Measurements from ENCODE around the gene ZFR2.

- TF ChIP-seq POLR2A (IDR thresholded peaks at IDR 0.05) = no peak
- TF ChIP-seq, protein P1, sequence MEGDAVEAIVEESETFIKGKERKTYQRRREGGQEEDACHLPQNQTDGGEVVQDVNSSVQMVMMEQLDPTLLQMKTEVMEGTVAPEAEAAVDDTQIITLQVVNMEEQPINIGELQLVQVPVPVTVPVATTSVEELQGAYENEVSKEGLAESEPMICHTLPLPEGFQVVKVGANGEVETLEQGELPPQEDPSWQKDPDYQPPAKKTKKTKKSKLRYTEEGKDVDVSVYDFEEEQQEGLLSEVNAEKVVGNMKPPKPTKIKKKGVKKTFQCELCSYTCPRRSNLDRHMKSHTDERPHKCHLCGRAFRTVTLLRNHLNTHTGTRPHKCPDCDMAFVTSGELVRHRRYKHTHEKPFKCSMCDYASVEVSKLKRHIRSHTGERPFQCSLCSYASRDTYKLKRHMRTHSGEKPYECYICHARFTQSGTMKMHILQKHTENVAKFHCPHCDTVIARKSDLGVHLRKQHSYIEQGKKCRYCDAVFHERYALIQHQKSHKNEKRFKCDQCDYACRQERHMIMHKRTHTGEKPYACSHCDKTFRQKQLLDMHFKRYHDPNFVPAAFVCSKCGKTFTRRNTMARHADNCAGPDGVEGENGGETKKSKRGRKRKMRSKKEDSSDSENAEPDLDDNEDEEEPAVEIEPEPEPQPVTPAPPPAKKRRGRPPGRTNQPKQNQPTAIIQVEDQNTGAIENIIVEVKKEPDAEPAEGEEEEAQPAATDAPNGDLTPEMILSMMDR (IDR thresholded peaks at IDR 0.05 in 4 of 5, conservative IDR thresholded peaks at IDR 0.05 in 1 of 5) = no peak
These were observed 17.3 kb downstream of the ZFR2 start for GRCh38 chr19:3851254-3852176.
